HT-29 (cell line): ENCODE data around the gene PRKG1. TPM values are rescaled to one million over a fixed set of nuclear protein-coding genes. Genes with fewer than 3 reads are reported as not detected.
"Not testable (repeated sequence)": the region's sequence is repeated elsewhere in the genome, so short reads cannot be mapped to it uniquely, and the experiment has no call there.

Experiments used
- DNase-seq: peaks from one replicate; pipeline ENCODE4 v3.0.0-alpha.2; 2015; ENCODE audit warnings: low spot score
- total RNA-seq: library from RNA; depleted of rRNA; stranded (reverse); fragments of >200 nt; shearing (Covaris generic); gene quantifications from 2 replicates; pipeline ENCODE4 v1.2.3, GENCODE V29; 2014

The PRKG1 gene
- total RNA-seq, 1 experiment from 2014 or later, result not detected

- DNase-seq, result no peak
Measured at GRCh38 chr10:51502124-51502523, 427.8 kb downstream of the PRKG1 start.

- no peak for DNase-seq
Measured at GRCh38 chr10:51503378-51503777, 429.1 kb downstream of the PRKG1 start.

DNA sequence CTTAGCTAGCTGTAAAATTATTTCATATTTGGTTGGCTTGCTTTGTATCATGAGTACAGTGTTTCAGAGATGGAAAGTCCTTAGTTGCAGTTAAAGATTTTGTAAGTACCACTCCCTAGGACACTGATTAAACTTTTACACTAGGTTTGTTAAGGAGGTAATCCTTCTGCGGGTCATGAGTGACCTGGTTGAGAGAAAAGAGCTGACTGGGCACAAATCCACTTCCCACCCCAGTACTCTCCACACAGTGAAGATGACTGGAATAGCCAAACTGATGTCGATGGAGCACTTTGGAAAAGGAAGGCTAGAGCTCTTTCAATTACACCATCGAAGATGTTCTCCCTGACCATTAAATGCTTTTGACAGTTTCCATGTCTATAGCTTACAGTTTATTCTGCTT is 433.2 kb downstream of the PRKG1 start:
- no peak for DNase-seq

DNA sequence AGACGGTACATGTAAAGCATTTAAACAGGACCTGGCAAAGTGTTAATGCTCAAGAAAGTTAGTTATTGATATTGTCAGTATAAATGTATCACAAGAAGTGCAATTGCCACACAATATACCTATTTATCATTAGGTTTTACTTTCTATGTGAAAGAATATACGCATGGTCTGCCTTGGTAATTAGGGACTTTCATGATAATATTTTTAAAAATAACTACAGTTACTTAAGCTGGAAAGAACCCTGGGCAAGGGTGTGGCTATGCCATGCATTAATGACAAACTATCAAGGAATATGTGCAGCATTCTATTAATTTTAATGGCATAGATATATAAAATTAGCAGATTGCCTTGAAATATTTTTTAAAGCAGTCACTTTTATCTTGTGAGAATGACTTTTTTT is 433.9 kb downstream of the PRKG1 start:
- no peak for DNase-seq

DNA sequence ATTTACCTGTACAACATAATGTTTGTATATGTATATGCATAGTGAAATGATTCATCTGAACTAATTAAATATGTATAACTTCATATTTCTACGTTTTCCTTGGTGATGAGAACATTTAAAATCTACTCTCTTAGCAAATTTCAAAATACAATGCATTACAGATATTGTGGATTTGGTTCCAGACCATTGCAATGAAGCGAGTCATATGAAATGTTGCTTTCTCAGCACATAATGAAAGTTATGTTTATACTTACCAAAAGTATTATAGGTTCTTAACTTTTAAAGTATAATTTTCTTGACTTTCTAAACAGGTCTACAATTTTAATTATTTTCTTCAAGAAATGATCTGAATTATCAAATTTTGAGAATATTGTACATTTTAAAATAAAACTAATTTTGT is 435.9 kb downstream of the PRKG1 start:
- DNase-seq, result no peak

- no peak for DNase-seq
Measured at GRCh38 chr10:51521605-51522004, 447.3 kb downstream of the PRKG1 start.

GRCh38 chr10:51522858-51523257 is 448.6 kb downstream of the PRKG1 start:
- no peak for DNase-seq

- no peak for DNase-seq
Measured at GRCh38 chr10:51523440-51523839, 449.2 kb downstream of the PRKG1 start.

DNA sequence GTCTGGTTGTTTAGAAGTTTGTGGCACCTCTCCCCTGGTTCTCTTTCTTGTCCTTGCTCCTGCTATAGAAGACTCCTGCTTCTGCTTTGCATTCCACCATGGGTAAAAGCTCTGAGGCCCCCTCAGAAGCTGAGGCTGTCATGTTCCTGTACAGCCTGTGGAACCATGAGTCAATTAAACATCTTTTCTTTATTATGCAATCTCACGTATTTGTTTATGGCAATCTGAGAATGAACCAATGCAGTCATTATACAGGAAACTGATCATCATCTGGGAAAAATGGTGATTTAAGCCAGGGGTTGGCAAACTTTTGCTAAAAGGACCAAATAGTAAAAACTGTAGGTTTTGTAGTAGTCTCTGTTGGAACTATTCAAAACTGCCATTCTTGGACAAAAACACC is 449.8 kb downstream of the PRKG1 start:
- no peak for DNase-seq

- no peak for DNase-seq
Measured at GRCh38 chr10:51527522-51528219, 453.4 kb downstream of the PRKG1 start.

DNA sequence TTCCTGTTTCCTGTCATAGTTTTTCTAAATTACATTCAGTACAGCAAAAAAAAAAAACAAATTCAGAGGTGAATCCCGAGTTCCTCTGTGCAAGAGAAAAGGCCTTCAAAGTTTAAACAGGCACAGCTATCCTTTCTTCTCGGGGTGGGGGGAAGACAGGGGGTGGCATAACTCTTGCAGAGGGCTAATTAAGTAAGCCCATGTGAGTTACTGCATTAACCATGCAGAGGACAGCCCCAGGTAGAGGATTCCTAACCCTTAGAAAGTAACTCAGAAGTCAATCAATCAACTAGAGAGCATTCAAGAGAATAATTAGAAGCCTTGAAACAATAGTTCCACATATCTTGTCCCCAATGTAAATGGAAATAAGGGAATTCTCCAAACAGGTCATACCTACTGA is 454.2 kb downstream of the PRKG1 start:
- no peak for DNase-seq

GRCh38 chr10:51530541-51530940 is 456.3 kb downstream of the PRKG1 start:
- DNase-seq, result no peak

DNA sequence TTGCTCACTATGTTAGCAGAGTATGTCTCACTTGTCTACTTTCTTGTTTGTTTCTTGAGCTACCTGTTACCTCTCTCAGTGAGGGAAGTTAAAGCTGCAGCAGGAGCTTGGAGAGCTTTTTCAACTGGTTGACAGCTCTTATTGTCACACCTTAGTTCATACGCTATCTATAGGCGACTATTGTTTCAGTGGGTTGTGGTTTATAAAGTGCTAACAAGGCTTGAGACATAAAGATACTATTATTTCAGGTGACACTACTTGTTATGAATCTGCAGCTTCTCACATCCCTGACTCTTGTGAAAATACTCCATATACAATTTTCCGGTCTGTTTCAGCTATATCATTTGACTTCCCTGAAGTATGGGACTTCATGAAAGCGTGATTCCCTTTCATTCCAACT is 457.8 kb downstream of the PRKG1 start:
- DNase-seq, result no peak

DNA sequence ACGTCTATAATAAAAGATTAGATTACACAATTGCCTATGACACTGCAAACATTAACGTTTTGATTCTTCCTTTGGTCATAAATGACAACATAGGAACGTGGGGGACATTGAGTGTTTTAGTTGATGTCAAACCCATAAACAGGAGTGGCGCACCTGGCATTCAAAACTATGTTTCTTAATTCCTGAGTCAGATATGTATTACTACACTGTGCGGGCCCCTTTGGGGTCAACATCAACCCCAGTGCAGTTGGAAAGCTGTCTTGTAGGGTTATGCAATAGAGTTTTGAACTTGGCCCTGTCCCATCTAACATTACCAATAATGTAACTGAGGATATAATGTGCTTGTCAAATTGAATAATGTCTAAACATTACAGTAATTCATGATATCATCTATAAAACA is 468.6 kb downstream of the PRKG1 start:
- no peak for DNase-seq

- DNase-seq, result no peak
Measured at GRCh38 chr10:51544933-51545332, 470.6 kb downstream of the PRKG1 start.

DNA sequence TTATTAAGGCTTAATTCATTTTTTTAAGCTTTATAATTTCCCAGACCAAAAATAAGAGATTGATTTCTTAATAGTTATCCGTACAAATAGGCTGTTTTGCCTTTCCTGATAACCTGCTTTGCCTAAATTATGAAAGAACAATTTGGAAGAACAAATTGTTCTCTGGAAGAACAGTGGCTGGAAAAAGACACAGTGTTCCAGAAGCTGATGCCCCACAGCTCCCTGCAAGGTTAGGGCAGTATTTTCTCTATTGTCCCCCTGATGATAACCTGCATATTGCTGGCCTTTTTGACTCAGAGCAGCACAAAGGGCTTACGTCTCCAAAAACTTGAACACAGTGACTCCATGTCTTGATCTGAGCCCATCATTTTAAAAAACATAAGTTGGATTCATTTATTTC is 473.7 kb downstream of the PRKG1 start:
- DNase-seq, result no peak

DNA sequence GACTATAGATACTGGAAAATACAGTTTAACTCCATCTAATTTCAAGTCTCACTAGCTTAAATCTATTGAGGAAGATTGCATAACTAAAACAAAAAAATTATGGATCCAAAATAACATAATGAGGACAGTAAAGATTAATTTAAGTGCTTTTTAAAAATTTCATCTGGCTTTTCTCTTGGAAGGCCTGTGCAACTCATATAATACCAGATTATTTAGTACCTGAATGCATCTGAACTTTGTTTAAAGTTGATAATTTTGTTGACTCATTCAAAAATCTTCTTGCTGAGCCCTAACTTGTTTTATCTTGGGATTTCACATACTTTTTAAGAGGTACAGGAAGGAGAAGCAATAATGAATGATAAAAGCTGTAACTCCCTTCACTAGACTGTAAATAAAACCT is 478.6 kb downstream of the PRKG1 start:
- DNase-seq, result no peak

GRCh38 chr10:51564896-51565510 is 490.7 kb downstream of the PRKG1 start:
- no peak for DNase-seq

- no peak for DNase-seq
Measured at GRCh38 chr10:51567271-51567670, 493.0 kb downstream of the PRKG1 start.

GRCh38 chr10:51569467-51569866 is 495.2 kb downstream of the PRKG1 start:
- no peak for DNase-seq

DNA sequence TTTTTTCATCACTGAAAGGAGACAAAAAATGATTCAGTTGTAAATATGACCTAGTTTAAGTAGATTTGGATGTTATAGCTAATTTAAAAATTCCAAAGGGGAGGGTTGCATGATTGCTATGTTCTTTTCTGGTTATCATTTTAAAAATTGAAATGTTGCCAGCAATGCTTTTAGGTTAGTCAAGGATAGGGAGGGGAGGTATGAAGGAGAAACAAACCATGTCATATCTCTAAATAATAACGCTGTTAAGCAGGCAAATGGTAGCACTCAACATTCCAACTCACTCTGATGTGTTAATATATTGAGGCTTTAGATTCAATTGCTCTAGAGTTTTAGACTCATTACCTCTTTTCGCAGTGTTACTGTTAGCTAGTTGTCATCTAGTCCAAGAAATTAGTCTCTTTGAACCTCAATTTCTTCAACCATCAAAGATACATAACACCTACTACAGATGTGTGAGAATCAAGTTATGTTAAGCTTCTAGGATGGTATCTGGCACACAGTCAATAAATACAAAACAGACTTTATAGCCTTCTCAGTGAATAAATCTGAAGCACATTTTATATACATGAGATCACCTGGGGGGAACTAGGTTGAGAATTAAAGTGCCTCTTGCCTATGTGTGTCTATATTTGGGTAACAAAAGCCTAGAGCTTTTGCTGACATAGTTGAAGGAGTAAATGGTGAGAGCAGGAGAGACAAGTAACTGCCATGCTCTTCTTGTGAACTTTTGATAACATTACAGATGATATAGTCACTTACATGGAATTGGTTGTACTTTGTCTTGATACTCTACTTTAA is 500.2 kb downstream of the PRKG1 start:
- no peak for DNase-seq

DNA sequence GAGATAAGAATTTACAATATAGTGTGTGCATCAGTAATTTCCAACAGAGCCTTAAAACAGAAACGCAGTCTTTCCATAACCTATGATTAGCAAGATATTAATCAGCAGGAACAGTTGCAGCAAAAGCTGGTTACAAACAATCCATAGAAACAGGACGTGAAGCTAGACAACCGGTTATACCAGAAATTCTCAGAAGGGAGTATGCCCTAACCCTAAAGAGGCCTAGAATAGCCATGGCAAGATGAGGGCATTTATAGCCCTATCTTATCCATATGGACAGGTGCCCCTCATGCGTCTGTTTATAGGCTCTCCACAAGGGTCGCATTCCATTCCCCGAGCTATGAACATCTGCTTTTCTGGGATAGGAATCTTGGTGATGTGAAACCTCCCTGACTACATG is 506.9 kb downstream of the PRKG1 start:
- not testable (repeated sequence) for DNase-seq

GRCh38 chr10:51583976-51584375 is 509.7 kb downstream of the PRKG1 start:
- DNase-seq, result no peak
